Adrenal gland (tissue), 12 donors: ENCODE data around the gene VPS18. TPM values are rescaled to one million over a fixed set of nuclear protein-coding genes. Genes with fewer than 3 reads are reported as not detected.

Experiments
- DNase-seq, 7 donors: peaks; one replicate each; pipeline ENCODE4 v3.0.0-alpha.2; 2019 to 2020
- H3K27ac ChIP-seq, 5 donors: fragments of 200-600 bp; sonication (generic) in 4 of 5; 1 replicate in 3 of 5; 2 replicates in 2 of 5; pipeline versions ENCODE4 v1.5.1 to v1.8.0; 2016 to 2020; ENCODE audit warnings: mild to moderate bottlenecking in 1 of 5
- H3K27me3 ChIP-seq: fragments of 200-600 bp; 2 replicates; pipeline ENCODE4 v1.8.0; 2021
- H3K36me3 ChIP-seq, 2 donors: fragments of 200-600 bp; replicated peaks in 1 of 2; 1 replicate in 1 of 2; 2 replicates in 1 of 2; pipeline versions ENCODE4 v1.5.1 to v1.8.0; 2018 to 2022
- H3K4me1 ChIP-seq, 2 donors: fragments of 200-600 bp; replicated peaks in 1 of 2; 1 replicate in 1 of 2; 2 replicates in 1 of 2; pipeline versions ENCODE4 v1.5.1 to v1.8.0; 2018 to 2021
- H3K4me3 ChIP-seq, 4 donors: fragments of 200-600 bp; sonication (generic) in 3 of 4; one replicate each; pipeline ENCODE4 v1.5.1; 2016 to 2018
- H3K9me3 ChIP-seq, 3 donors: fragments of 200-600 bp; sonication (generic) in 1 of 3; replicated peaks in 1 of 3; 1 replicate in 2 of 3; 2 replicates in 1 of 3; pipeline versions ENCODE4 v1.5.1 to v1.8.0; 2016 to 2021
- POLR2A ChIP-seq, 2 donors: fragments of 450-650 bp; IDR thresholded peaks; one replicate each; pipeline ENCODE4 v1.6.1; 2017; ENCODE audit warnings: antibody characterized with exemption in 2 of 2, mild to moderate bottlenecking in 2 of 2, moderate library complexity in 1 of 2
- WGBS, 4 donors: extraction: QIAGEN DNeasy Blood & Tissue Kit in 2 of 4; methylation state at CpG; one replicate each; pipeline versions ENCODE4 v1.1.5 to v1.1.7; 2013 to 2017; 5-methylcytosine and 5-hydroxymethylcytosine counted together
- intact Hi-C, 2 donors: fragments of 100-400 bp; cut with DNase I; formaldehyde crosslinking; loops; one replicate each; pipeline versions ENCODE4 v1.14.1 to v1.15.0; 2022 to 2023
- polyA plus RNA-seq, 3 donors: library from polyadenylated mRNA; stranded (reverse); fragments of 200-250 nt in 2 of 3; fragments of 350-450 nt in 1 of 3; fragmentation: Illumina TruSeq in 1 of 3; extraction: RNeasy Lipid Tissue Mini Kit (QIAGEN cat#74804) in 1 of 3; gene quantifications; one replicate each; pipeline ENCODE4 v1.2.3, GENCODE V29; 2013 to 2014
- total RNA-seq, 9 donors: library from RNA; depleted of rRNA in 4 of 9; stranded (reverse); fragments of >200 nt in 4 of 9; fragments of 120-200 nt in 1 of 9; fragmentation: NEBNext Ultra II Directional in 1 of 9; extraction: Animal tissue kit (Norgen Biotek cat#: 25700) in 1 of 9; gene quantifications; one replicate each; pipeline versions ENCODE4 v1.1.0 to v1.2.4, GENCODE V29; 2013 to 2023
- TF ChIP-seq, protein P1 (sequence below), 6 experiments: fragments of 450-650 bp in 4 of 6; fragments of 200-600 bp in 2 of 6; sonication (generic) in 1 of 6; IDR thresholded peaks; 1 replicate in 5 of 6; 2 replicates in 1 of 6; pipeline versions ENCODE4 v1.5.1 to v1.8.0; 2016 to 2021; ENCODE audit warnings: antibody characterized with exemption in 6 of 6, mild to moderate bottlenecking in 2 of 6, moderate library complexity in 1 of 6
- donor health status: healthy with polysubstance abuse.
- donor health status: Bipolar disorder and iron deficiency.
- donor health status: DM: yes; HTN: yes; CAD: no.
- donor health status: DM: no; HTN: no; CAD: no.
- donor health status: DM: no; HTN: no; CAD: no.
- donor health status: DM: yes; HTN: yes; CAD: no.

VPS18 gene
- total and polyA plus RNA-seq, 12 donors = 8.9 to 43.4 (median 30.0) TPM

GRCh38 chr15:40852529-40852928 is 41.7 kb upstream of the VPS18 start:
- DNase-seq = no peak

DNA sequence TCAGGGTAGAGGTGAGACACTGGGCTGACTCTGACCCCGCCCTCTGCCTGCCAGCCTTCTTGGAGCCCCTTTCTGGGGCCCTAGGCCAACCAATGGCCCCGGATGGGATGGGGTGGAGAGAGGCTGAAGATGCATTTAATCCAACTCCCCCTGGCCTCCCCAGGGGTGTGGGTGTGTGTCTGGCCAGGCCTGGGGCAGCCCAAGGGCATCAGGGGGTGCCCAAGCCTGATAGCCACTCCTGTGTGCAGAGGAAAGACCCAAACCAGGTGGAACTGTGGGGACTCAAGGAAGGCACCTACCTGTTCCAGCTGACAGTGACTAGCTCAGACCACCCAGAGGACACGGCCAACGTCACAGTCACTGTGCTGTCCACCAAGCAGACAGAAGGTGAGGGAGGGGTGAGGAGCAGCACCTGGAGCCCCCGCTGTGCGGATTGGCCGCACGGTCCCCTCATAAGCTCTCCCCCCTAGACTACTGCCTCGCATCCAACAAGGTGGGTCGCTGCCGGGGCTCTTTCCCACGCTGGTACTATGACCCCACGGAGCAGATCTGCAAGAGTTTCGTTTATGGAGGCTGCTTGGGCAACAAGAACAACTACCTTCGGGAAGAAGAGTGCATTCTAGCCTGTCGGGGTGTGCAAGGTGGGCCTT is 40.9 kb upstream of the VPS18 start:
- DNase-seq = no peak
- H3K9me3 ChIP-seq = no peaks in the 10 kb centered on the region
- no peak overlapping the region for H3K4me3 ChIP-seq
- H3K27ac ChIP-seq = no peak overlapping the region
- H3K27me3 ChIP-seq = no peaks in the 10 kb centered on the region
- intact Hi-C loops = no loop called here
- TF ChIP-seq POLR2A (IDR thresholded peaks at IDR 0.05) = no peak
- TF ChIP-seq, protein P1, sequence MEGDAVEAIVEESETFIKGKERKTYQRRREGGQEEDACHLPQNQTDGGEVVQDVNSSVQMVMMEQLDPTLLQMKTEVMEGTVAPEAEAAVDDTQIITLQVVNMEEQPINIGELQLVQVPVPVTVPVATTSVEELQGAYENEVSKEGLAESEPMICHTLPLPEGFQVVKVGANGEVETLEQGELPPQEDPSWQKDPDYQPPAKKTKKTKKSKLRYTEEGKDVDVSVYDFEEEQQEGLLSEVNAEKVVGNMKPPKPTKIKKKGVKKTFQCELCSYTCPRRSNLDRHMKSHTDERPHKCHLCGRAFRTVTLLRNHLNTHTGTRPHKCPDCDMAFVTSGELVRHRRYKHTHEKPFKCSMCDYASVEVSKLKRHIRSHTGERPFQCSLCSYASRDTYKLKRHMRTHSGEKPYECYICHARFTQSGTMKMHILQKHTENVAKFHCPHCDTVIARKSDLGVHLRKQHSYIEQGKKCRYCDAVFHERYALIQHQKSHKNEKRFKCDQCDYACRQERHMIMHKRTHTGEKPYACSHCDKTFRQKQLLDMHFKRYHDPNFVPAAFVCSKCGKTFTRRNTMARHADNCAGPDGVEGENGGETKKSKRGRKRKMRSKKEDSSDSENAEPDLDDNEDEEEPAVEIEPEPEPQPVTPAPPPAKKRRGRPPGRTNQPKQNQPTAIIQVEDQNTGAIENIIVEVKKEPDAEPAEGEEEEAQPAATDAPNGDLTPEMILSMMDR (IDR thresholded peaks at IDR 0.05) = no peak
- 85 to 89% (median 87%) methylated on average over 9 to 16 of the region's 16 CpGs for whole genome bisulfite sequencing, 4 donors
- H3K4me1 ChIP-seq = peaks cover 0 to 5% of the 10 kb centered on the region in 2 donors
- no peaks in the 10 kb centered on the region for H3K36me3 ChIP-seq

More at GRCh38 chr15:40852529-40852928, 41.7 kb upstream of the VPS18 start:
- H3K9me3 ChIP-seq = no peaks in the 10 kb centered on the region
- TF ChIP-seq, protein P1 (IDR thresholded peaks at IDR 0.05) = no peak
- TF ChIP-seq POLR2A (IDR thresholded peaks at IDR 0.05) = no peak
- H3K4me1 ChIP-seq = peaks cover 0 to 4% of the 10 kb centered on the region in 2 donors
- intact Hi-C loops = no loop called here
- no peaks in the 10 kb centered on the region for H3K36me3 ChIP-seq
- no peak overlapping the region for H3K4me3 ChIP-seq
- WGBS, 4 donors = 87 to 97% (median 92%) methylated on average over 5 of the region's 5 CpGs
- no peaks in the 10 kb centered on the region for H3K27me3 ChIP-seq
- H3K27ac ChIP-seq = no peak overlapping the region

GRCh38 chr15:40854161-40854560 is 40.1 kb upstream of the VPS18 start:
- intact Hi-C loops = no loop called here
- DNase-seq = no peak
- Histone ChIP-seq H3K27me3 (no peaks in the 10 kb centered on the region), H3K36me3 (no peaks in the 10 kb centered on the region), H3K4me1 (peaks cover 0 to 5% of the 10 kb centered on the region in 2 donors), H3K4me3 (no peak overlapping the region), H3K27ac (no peak overlapping the region), H3K9me3 (no peaks in the 10 kb centered on the region)
- TF ChIP-seq POLR2A (IDR thresholded peaks at IDR 0.05) = no peak
- TF ChIP-seq, protein P1 (IDR thresholded peaks at IDR 0.05) = no peak
- WGBS, 4 donors = 61 to 100% (median 72%) methylated on average over 2 to 10 of the region's 10 CpGs

- intact Hi-C loops = loop anchor here in 1 of 2 donors (5.0 kb wide), 1 partner anchor 37 kb away; the partner anchor contains the start of gene VPS18
- WGBS, 4 donors = 77 to 84% (median 81%) methylated on average over 7 to 13 of the region's 13 CpGs
- peaks cover 0 to 5% of the 10 kb centered on the region in 2 donors for H3K4me1 ChIP-seq
- H3K4me3 ChIP-seq = no peak overlapping the region
- no peak overlapping the region for H3K27ac ChIP-seq
- no peaks in the 10 kb centered on the region for H3K27me3 ChIP-seq
- TF ChIP-seq, protein P1 (IDR thresholded peaks at IDR 0.05) = no peak
- no peak for TF ChIP-seq POLR2A (IDR thresholded peaks at IDR 0.05)
- H3K9me3 ChIP-seq = no peaks in the 10 kb centered on the region
- H3K36me3 ChIP-seq = no peaks in the 10 kb centered on the region
- no peak for DNase-seq
Observed at GRCh38 chr15:40855706-40856234, 38.5 kb upstream of the VPS18 start.
